Left colon (tissue), 2 donors: ENCODE data around the gene CCN2. TPM values are rescaled to one million over a fixed set of nuclear protein-coding genes. Genes with fewer than 3 reads are reported as not detected.
A peak's percentile ranks its signal among the peaks of the same experiment; 100 is the strongest.

Source experiments
- ATAC-seq: fragments of 200-7000 bp; cut with Tn5 transposase; one replicate; pipeline ENCODE4 v1.9.1; 2020; ENCODE audit warnings: mild to moderate bottlenecking, moderate library complexity
- DNase-seq, 2 donors: peaks; one replicate each; pipeline ENCODE4 v3.0.0-alpha.2; 2020
- intact Hi-C, 2 donors: fragments of 100-400 bp; cut with DNase I in 1 of 2; cut with micrococcal nuclease in 1 of 2; formaldehyde crosslinking; loops; one replicate each; pipeline versions ENCODE4 v1.11.2 to v1.14.0; 2022; cut with DNase I, micrococcal nuclease
- total RNA-seq, 2 donors: library from RNA; stranded (reverse); fragmentation: NEBNext Ultra II Directional; extraction: Animal tissue kit (Norgen Biotek cat#: 25700); gene quantifications; one replicate each; pipeline ENCODE4 v1.2.1, GENCODE V29; 2021
- donor health status: DM: no; HTN: no; CAD: no.
- donor health status: DM: yes; HTN: yes; CAD: no.

Gene CCN2
- total RNA-seq, 2 donors from 2014 or later: 34.4 to 37.8 TPM

DNA sequence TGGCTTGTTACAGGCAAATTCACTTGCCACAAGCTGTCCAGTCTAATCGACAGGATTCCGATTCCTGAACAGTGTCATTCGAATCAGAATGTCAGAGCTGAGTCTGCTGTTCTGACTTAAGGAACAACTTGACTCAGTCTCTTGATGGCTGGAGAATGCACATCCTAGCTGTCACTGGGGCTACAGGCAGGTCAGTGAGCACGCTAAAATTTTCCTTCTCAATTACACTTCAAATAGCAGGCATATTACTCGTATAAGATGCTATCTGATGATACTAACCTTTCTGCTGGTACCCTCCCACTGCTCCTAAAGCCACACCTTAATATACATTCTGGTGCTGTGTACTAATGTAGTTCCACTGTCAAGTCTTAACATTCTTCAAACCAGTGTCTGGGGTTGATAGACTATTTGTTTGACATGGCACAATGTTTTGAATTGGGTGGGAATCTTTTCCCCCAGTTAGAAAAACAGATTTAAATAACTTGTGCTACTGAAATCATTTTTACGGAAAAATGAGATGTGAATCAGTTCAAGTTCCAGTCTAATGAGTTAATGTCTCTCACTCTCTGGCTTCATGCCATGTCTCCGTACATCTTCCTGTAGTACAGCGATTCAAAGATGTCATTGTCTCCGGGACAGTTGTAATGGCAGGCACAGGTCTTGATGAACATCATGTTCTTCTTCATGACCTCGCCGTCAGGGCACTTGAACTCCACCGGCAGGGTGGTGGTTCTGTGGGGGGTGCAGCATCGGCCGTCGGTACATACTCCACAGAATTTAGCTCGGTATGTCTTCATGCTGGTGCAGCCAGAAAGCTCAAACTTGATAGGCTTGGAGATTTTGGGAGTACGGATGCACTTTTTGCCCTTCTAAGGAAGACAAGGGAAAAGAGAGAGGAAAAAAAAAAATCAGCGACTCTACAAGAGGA is 2.2 kb downstream of the CCN2 start:
- DNase-seq (peak in 1 of 2 donors; percentile 16), ATAC-seq (no peak)
- intact Hi-C loops: no loop called here

DNA sequence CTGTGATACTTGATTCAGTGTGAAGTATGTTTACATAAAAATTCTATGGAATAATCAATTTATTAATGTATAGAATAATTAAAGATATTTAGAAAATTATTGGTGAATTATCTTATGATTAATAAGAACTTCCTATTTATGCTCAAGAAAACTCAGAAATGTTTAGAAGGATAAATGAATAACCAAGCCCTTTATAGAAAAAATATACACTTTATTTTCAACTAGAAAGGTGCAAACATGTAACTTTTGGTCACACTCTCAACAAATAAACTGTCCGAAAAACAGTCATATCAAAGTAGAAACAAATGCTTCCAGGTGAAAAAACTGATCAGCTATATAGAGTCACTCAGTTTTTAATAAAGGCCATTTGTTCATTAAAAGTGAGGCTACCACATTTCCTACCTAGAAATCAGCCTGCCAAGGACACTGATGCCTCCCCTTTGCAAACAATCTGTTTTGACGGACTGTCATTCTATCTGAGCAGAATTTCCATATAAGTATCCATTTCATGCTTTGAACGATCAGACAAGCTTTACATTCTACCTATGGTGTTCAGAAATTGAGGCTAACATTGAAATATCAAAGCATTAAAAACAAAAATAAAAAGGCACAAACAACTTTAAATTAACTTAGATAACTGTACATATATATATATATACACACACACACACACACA is 3.0 kb downstream of the CCN2 start:
- no peak for ATAC-seq
- intact Hi-C loops: no loop called here
- DNase-seq: no peak

DNA sequence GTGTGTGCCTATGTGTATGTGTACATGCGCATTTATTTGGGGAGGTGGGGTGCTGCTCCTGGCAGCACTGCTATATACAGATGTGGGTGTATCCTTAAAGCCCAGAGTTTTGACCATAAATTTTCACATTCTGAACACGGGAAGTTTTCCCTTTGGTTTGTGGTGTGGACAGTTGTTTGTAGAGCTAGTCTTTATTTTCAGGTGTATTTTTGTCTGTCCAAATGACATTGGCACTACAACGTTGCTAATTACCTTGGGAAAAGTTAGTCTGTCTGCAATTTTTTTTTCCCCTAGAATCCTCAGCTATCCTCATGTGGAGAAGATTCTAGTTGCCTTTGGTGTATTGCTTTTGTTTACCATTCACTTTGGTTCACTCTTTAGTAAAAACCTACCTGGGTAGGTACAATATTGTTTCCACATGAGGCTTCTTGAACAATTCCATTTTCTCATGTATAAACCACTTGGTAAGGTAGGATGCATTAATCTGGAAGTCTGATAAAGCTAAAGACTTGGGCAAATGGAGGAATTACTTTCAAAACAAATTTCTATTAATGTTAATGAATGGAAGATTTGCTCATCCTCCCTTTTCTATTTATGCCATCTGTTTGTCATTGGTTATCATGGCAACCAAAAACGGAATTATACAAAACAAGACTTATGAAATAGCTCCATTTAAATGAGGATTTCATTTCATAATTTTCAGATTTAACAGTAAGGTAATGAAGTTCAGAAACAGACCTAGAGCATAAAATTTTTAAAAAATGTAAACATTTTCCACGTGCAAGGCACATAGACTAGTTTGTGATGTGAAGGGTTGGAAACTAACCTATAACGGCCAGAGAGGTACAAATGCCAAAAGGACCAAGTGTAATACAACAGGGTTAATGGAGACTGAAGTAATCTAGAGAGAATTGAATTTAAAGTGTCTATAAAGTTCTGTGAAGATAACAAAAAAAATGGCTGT is 3.9 kb downstream of the CCN2 start:
- intact Hi-C loops: no loop called here
- ATAC-seq (no peak), DNase-seq (no peak)

DNA sequence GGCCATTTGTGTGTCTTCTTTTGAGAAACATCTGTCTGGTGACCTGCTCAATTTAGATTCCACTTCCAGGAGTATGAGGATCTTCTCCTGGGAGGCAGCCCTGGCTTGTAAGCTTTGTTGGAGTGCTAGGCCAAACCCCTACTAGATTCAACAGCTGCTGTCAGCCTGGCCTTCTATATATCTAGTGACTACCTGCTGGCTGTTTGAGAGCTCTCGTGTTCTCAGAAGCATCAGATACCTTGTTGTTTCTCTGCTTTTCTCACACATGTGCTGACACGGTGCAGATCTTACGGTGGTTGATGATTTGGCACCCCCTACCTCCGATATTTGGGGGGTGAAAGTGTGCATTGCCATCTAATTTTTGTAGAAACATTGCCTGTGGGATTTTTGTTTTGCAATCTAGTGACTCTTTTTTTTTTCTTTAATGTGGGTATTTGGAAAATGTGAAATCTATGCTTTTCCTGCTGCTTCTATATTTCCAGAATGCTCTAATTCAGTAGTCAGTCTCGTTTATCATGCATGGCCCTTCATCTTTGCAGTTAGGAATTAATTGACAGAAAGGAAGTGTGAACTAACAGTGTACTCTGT is 4.7 kb downstream of the CCN2 start:
- DNase-seq (no peak), ATAC-seq (no peak)
- intact Hi-C loops: no loop called here

DNA sequence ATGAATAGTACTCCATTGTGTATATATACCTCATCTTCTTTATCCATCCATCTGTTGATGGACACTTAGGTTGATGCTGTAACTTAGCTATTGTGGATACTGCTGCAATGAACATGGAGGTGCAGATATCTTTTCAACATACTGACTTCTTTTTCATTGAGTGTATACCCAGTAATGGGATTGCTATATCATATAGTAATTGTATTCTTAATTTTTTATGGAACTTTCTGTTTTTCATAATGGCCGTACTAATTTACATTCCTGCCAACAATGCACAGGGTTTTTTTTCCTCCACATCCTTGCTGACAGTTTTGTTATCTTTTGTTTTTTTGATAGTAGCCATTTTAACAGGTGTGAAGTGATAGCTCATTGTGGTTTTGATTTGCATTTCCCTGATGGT is 5.2 kb downstream of the CCN2 start:
- DNase-seq (no peak), ATAC-seq (no peak)
- intact Hi-C loops: no loop called here

DNA sequence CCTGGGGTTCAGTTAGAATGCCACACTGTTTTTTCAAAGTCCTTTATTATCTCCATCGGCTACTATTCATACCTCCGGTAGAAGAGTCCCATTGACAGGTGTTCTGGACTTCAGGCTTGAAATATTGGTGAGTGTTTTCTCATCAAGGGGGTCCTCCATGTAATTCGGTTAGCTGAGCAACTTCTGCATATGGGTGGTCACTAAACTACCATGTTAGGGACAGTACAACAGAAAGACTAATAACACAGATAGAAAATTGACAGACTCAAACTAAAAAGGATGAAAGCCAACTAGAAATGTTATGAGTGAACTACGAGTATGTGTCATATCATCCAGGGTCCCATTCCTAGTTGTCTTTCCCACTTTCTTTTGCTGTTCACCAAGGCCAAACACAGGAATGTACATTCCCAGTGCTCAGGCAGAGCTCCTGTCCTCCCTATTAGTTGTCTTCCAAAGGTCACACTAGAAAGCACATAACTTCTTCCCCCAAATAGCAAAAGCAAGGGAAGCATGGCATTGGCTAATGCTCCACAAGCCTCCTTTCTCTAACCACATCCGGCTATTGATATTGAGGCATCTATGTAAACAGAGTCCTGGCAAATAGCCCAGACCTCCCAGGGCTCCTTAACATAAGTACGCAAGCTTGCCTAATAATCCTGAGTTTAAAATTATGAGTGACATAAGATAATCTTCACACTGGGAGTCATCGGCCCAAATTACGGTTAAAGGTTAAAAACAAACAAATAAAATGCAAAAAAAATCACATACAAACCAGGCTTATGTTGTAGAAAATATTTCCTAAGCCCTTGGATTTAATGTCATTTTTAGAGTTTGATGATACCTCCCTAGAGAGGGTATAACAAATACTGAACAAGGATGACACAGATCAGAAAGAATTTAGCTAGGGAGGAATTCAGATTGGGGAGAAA is 13.2 kb downstream of the CCN2 start:
- ATAC-seq: no peak

DNA sequence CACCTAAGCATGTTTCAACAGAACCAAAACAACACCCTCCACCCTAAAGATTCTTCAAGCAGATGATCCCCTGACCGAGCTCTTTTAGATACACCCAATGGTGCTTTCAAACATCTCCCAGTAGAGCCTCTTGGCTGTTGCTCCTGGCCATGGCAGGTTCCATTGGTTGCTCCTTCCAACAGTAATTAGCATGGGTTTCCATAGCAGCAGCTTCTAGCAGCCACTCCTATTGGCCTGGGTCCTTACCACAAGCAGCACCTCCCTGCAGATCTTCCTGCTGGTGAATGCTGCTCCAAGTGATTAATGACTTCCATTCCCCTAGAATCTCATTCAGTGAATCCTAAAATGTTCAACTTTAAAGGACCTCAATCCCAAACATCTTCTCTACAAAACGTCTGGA is 13.9 kb downstream of the CCN2 start:
- ATAC-seq (no peak), DNase-seq (no peak)
- intact Hi-C loops: no loop called here

More for the DNA sequence above, 13.2 kb downstream of the CCN2 start:
- DNase-seq: no peak
- intact Hi-C loops: no loop called here

DNA sequence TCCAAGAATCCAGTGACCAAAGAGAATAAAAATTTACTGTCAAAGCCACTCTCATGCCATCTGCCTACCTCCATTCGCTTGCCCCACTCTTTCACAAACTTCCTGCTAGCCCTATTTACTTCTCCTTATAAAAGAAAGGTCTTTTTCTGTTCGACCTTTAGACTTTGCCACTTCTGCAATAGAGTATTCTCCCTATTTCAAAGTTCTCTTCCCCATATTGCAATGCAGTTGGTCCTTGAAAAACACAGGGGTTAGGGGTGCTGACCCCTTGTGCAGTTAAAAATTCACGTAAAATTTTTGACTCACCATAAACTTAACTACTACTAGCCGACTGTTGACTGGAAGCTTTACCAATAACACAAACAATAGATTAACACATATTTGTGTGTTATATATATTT is 15.0 kb downstream of the CCN2 start:
- intact Hi-C loops: no loop called here
- no peak for DNase-seq
- peak; percentile 56 for ATAC-seq

DNA sequence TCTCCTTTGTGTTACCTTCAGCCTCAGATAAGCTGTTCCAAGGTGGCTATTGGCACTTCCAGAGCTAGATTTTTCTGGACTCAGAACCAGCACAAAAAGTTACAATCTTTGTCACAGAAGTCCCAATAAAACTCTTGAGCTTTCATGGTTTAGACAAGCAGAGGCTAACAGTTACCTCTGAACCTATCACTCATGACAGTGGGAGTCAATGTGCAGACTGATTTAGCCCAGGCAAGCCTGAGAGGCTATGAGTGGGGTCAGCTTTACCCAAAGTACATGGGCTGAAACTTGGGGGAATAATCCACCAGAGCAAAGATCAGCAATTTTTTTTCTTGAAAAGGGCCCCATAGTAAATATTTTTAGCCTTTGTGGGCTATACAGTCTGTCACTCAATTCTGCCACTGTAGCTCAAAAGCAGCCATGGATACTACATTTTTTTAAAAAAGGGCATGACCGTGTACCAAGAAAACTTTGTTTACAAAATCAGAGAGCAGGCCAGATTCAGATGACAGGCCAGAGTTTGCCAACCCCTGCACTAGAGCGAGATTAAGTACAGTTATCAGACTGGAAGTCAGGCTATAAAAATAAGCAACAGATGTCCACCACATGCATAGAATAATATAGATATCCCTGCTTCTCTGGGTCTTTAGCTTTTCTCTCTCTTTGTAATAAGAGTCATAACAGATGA is 20.0 kb downstream of the CCN2 start:
- DNase-seq (no peak), ATAC-seq (no peak)
- intact Hi-C loops: no loop called here

DNA sequence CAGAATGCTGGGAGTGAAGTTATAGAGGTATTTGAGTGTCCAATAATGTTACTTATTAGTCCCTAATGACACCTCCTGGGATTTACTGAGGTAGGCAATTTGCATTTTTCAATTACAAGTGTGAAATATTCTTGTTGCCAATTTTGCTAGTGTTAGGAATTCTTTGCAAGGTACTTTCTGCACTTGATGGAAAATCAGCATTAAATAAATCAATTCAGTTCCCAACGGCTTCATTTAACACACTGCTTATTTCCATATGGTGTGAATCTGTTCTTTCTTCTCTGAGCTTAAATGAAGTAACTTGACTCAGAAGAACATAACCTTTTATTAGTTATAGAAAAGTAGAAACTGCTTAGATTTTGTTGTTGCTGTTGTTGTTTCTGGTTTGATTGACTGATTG is 21.2 kb downstream of the CCN2 start:
- no peak for ATAC-seq
- DNase-seq: no peak
- intact Hi-C loops: no loop called here

DNA sequence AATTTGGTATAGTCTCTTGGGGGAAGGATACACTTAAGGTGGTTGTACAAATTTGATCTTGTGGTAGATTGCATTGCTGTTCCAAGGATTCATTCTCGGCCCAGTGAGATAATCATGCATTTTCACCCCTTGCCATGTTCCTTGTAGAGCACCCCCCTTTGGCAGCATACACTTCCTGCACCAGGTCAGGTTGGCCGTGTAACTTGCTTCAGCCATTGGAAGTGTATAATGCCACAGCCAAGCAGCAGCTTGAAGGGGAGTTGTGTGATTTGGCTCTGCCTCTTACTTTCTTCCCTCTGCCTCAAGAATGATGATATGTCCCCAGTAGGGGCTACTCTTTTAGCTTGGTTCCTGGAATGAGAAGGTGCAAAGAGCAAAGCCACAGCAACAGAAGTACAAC is 21.9 kb downstream of the CCN2 start:
- DNase-seq (no peak), ATAC-seq (no peak)
- intact Hi-C loops: no loop called here

DNA sequence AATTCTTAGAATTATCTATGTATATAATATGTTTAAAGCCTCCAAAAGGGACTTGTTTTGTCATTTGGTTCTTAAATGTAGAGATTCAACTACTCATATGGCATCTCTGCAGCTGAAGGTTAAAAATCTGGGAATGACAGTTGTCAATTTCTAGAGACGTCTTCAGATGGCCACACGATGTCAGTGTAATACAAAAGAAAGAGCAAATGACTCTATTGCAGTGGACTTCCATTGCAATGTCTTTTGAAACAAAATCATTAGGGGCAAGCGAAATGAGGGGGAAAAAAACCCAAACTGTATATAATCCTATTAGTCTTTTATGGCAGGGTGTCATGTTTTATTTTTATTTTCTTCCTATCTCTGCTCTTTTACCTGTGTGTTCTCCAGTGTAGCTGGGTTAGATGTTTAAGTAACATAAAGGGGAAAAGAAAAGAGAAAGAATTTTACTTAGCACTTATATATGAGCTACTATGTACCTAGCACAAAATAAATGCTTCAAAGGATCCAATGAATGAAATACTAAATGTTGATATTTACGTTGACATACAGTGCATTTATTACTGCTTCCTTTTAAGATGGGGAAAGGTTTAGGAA is 26.2 kb downstream of the CCN2 start:
- DNase-seq (no peak), ATAC-seq (peak; percentile 74)
- intact Hi-C loops: loop anchor here in 1 of 2 donors (5.0 kb wide), 1 partner anchor 292 kb away; no protein-coding TSS in a partner anchor

DNA sequence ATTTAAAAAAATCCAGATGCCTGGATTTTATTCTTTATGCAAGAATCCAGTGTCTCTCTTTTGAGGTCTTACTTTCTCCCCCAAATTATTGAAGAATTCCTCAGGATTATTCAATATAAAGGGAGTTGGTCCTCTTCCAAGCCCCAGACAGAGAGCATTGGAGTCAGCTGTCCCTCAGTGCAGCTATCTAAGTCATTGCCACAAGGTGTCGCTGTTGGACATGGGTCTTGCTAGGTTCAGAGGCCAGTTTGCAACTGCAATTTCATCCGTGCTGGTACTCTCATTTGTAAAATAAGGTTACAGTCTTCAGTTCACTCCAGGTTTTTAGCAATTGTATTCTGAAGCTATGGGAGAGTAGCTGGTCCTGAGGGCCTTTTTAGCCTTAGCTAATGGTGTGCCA is 27.8 kb downstream of the CCN2 start:
- peak; percentile 34 to 67 for DNase-seq
- intact Hi-C loops: loop anchor here in 1 of 2 donors (5.0 kb wide), 1 partner anchor 294 kb away; no protein-coding TSS in a partner anchor
- ATAC-seq: peak; percentile 85

DNA sequence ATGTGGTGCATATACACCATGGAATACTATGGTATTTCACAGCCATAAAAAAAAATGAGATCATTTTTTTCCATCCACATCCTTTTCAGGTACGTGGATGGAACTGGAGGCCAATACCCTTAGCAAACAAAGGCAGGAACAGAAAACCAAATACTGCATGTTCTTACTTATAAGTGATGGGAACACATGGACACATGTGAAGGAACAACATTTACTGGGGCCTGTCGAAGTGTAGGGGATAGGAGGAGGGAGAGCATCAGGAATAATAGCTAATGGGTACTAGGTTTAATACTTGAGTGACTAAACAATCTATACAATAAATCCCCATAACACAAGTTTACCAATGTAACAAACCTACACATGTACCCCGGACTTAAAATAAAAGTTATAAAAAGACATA is 30.5 kb downstream of the CCN2 start:
- no peak for DNase-seq
- ATAC-seq: no peak
- intact Hi-C loops: loop anchor here in 1 of 2 donors (5.0 kb wide), 1 partner anchor 297 kb away; no protein-coding TSS in a partner anchor

DNA sequence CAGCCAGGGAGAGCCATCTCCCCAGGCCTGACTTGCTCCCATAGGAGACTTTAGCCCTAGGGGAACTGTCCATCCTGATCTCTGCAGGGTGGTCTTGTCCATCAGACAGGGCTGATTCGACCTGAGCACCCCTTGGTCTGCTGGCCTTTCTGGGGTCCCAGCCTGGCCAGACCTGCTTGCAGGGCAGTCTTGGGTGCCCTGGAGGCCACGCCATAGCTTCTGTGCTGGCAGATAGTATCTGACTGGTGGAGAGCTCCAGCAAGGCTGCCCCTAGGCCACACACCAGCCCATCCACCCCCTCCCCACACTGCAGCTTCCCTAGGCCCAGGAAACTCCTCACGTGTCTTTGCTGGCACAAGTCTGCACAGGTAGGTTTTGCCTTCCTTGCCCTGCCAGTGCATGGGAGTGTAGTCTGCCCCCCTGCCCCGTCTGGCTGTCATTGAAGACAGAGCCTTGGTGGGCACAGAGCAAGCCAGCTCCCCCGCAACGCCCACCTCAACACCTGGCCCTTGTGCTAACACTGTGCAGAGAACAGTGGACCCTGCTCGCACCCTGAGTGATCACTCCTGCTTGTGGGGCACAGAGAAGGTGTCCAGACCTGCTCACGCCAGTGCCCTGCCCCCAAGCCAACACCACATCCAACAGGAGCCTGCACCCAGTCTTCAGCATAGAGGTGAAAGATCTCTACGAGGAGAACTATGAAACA is 32.4 kb downstream of the CCN2 start:
- intact Hi-C loops: loop anchor here in 1 of 2 donors (5.0 to 10.0 kb wide), 2 partner anchors 243 to 366 kb away; no protein-coding TSS in a partner anchor
- no peak for ATAC-seq
- no peak for DNase-seq
